K562 (cell line): ENCODE results near the gene ERBB3. TPM values are rescaled to one million over a fixed set of nuclear protein-coding genes. Genes with fewer than 3 reads are reported as not detected.

Source experiments
- ARID3B ChIP-seq: fragments of 250-450 bp; sonication (Bioruptor Pico); IDR thresholded peaks from 2 replicates; pipeline ENCODE4 v1.4.0; 2020; ENCODE audit warnings: borderline replicate concordance
- ARNT ChIP-seq, 2 experiments: fragments of 450-650 bp; IDR thresholded peaks; 2 replicates each; pipeline ENCODE4 v1.6.1; 2016; ENCODE audit warnings: mild to moderate bottlenecking in 1 of 2
- ASH1L ChIP-seq: fragments of 450-650 bp; IDR thresholded peaks from 2 replicates; pipeline ENCODE4 v1.6.1; 2018; ENCODE audit warnings: borderline replicate concordance, mild to moderate bottlenecking, low read depth; ENCODE audit not compliant: partially characterized antibody
- CBFA2T3 ChIP-seq: fragments of 450-650 bp; IDR thresholded peaks from 2 replicates; pipeline ENCODE4 v1.6.1; 2017
- CBX1 ChIP-seq: sonication (generic); IDR thresholded peaks from 2 replicates; pipeline ENCODE4 v1.6.1; 2016; ENCODE audit warnings: antibody characterized with exemption, low read depth, mild to moderate bottlenecking
- CEBPG ChIP-seq, 3 experiments: fragments of 200-800 bp in 1 of 3; sonication (Bioruptor generic) in 1 of 3; sonication (generic) in 1 of 3; formaldehyde crosslinking in 1 of 3; IDR thresholded peaks in 2 of 3; conservative IDR thresholded peaks in 1 of 3; 2 replicates each; pipeline versions ENCODE4 v1.6.1 to v1.8.0; 2016 to 2022; ENCODE audit warnings: missing compliant biosample characterization in 2 of 3, missing genetic modification characterization in 2 of 3, mild to moderate bottlenecking in 1 of 3, missing genetic modification reagents in 1 of 3
- E2F6 ChIP-seq, 2 experiments: IDR thresholded peaks; 2 replicates each; pipeline ENCODE4 v1.6.1; 2011; ENCODE audit warnings: borderline replicate concordance in 1 of 2, control low read depth in 1 of 2, low read depth in 1 of 2, low read length in 1 of 2, mild to moderate bottlenecking in 1 of 2, mixed read lengths in 1 of 2, moderate library complexity in 1 of 2; ENCODE audit not compliant: insufficient read depth in 1 of 2, insufficient read length in 1 of 2, poor library complexity in 1 of 2, severe bottlenecking in 1 of 2; ENCODE audit errors: extremely low read depth in 1 of 2
- EP300 ChIP-seq: IDR thresholded peaks from 2 replicates; pipeline ENCODE4 v1.6.1; 2012; ENCODE audit warnings: low read length, improper control_type of control experiment
- FOXA1 ChIP-seq: fragments of 450-650 bp; IDR thresholded peaks from 2 replicates; pipeline ENCODE4 v1.6.1; 2016; ENCODE audit warnings: mild to moderate bottlenecking, borderline replicate concordance
- HMBOX1 ChIP-seq: sonication (generic); IDR thresholded peaks from 2 replicates; pipeline ENCODE4 v1.6.1; 2016
- KDM2B ChIP-seq: fragments of 250-450 bp; sonication (Bioruptor Pico); IDR thresholded peaks from 2 replicates; pipeline ENCODE4 v1.8.0; 2021; ENCODE audit warnings: mild to moderate bottlenecking, moderate library complexity
- KDM5B ChIP-seq: fragments of 200-600 bp; sonication (generic); IDR thresholded peaks from 2 replicates; pipeline ENCODE4 v1.6.1; 2012; ENCODE audit warnings: low read depth, mild to moderate bottlenecking, moderate library complexity, low read length, control low read depth, inconsistent platforms; ENCODE audit not compliant: insufficient replicate concordance
- KLF16 ChIP-seq: IDR thresholded peaks from 2 replicates; pipeline ENCODE4 v1.6.1; 2016; ENCODE audit warnings: antibody characterized with exemption
- LEF1 ChIP-seq: fragments of 450-650 bp; IDR thresholded peaks from 2 replicates; pipeline ENCODE4 v1.6.1; 2016; ENCODE audit warnings: mild to moderate bottlenecking
- MAZ ChIP-seq, 2 experiments: fragments of 450-650 bp in 1 of 2; sonication (generic) in 1 of 2; formaldehyde crosslinking; IDR thresholded peaks in 1 of 2; conservative IDR thresholded peaks in 1 of 2; 2 replicates each; pipeline versions ENCODE4 v1.4.0 to v1.5.0; 2020; ENCODE audit warnings: mild to moderate bottlenecking in 1 of 2, missing genetic modification reagents in 1 of 2
- NCOA1 ChIP-seq: fragments of 450-650 bp; IDR thresholded peaks from 2 replicates; pipeline ENCODE4 v1.6.1; 2016; ENCODE audit warnings: low read depth
- NCOA4 ChIP-seq: fragments of 450-650 bp; IDR thresholded peaks from 2 replicates; pipeline ENCODE4 v1.6.1; 2018; ENCODE audit warnings: mild to moderate bottlenecking; ENCODE audit not compliant: partially characterized antibody
- NFRKB ChIP-seq: fragments of 450-650 bp; IDR thresholded peaks from 2 replicates; pipeline ENCODE4 v1.6.1; 2016; ENCODE audit warnings: low read depth
- SAFB ChIP-seq: fragments of 200-400 bp; formaldehyde crosslinking; IDR thresholded peaks from 2 replicates; pipeline ENCODE4 v1.6.1; 2017; ENCODE audit warnings: low read depth, low read length, borderline replicate concordance
- TBL1XR1 ChIP-seq, 2 experiments: IDR thresholded peaks; 2 replicates each; pipeline ENCODE4 v1.6.1; 2012; ENCODE audit warnings: improper control_type of control experiment in 2 of 2, low read length in 2 of 2, mild to moderate bottlenecking in 1 of 2
- ZNF445 ChIP-seq: fragments of 250-450 bp; sonication (Bioruptor Pico); IDR thresholded peaks from 2 replicates; pipeline ENCODE4 v1.4.0; 2020; ENCODE audit warnings: low read depth, mild to moderate bottlenecking, moderate library complexity
- ZNF695 ChIP-seq: fragments of 450-650 bp; formaldehyde crosslinking; IDR thresholded peaks from 2 replicates; pipeline ENCODE4 v1.4.0; 2020; ENCODE audit warnings: mild to moderate bottlenecking, moderate library complexity
- polyA plus RNA-seq, 8 experiments: library from polyadenylated mRNA; depleted of rRNA in 4 of 8; stranded (reverse) in 5 of 8; unstranded in 3 of 8; fragments of >200 nt; fragmentation: Nextera tagmentation in 2 of 8; fragmentation: Illumina TruSeq in 1 of 8; extraction: Ambion mirVana in 2 of 8; extraction: Trizol in 1 of 8; gene quantifications; 2 replicates each; pipeline versions ENCODE4 v1.2.1 to v1.2.3, GENCODE V29; 2011 to 2014; ENCODE audit warnings: inconsistent platforms in 1 of 8, missing spikeins in 1 of 8
- total RNA-seq, 7 experiments: library from RNA; depleted of rRNA in 6 of 7; stranded (reverse); fragments of >200 nt in 6 of 7; fragmentation: Illumina TruSeq in 2 of 7; extraction: Trizol in 2 of 7; gene quantifications; 2 replicates each; pipeline versions ENCODE4 v1.2.1 to v1.2.3, GENCODE V29; 2011 to 2021; ENCODE audit warnings: low replicate concordance in 1 of 7
- TF ChIP-seq, protein P1 (sequence below): IDR thresholded peaks from 2 replicates; pipeline ENCODE4 v1.6.1; 2014; ENCODE audit warnings: antibody characterized with exemption

ERBB3 gene
- total and polyA plus RNA-seq, 9 of the 15 experiments (the other 6 are each of a cell fraction or from before 2014, with no cell fraction given): 1.5 to 5.4 (median 3.8) TPM

GRCh38 chr12:56127888-56128669 is 48.1 kb downstream of the ERBB3 start, which contains the start of gene ESYT1 (continued):
- TF ChIP-seq, protein P1, sequence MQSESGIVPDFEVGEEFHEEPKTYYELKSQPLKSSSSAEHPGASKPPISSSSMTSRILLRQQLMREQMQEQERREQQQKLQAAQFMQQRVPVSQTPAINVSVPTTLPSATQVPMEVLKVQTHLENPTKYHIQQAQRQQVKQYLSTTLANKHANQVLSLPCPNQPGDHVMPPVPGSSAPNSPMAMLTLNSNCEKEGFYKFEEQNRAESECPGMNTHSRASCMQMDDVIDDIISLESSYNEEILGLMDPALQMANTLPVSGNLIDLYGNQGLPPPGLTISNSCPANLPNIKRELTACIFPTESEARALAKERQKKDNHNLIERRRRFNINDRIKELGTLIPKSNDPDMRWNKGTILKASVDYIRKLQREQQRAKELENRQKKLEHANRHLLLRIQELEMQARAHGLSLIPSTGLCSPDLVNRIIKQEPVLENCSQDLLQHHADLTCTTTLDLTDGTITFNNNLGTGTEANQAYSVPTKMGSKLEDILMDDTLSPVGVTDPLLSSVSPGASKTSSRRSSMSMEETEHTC: no peak
- 0 out of 4 replicates have a peak, but pooled peaks of 1 of the 2 experiments have one; percentile 11 for TF ChIP-seq ARNT (IDR thresholded peaks at IDR 0.05)
- no peak for TF ChIP-seq ZNF695 (CRISPR knock-in tag)
- TF ChIP-seq ZNF445 (CRISPR knock-in tag): no peak
- TF ChIP-seq NCOA1: no peak
- no peak for TF ChIP-seq KDM2B (CRISPR knock-in tag)
- TF ChIP-seq EP300: no peak; the same call in none of the 2 replicates
- no peak for TF ChIP-seq ARID3B (CRISPR knock-in tag)
- TF ChIP-seq FOXA1: no peak
- peak; percentile 23; the same call in 1 of the 2 replicates for TF ChIP-seq LEF1
- peak; percentile 76 for TF ChIP-seq KDM5B
- TF ChIP-seq CBFA2T3: no peak
- 0 out of 2 replicates have a peak, but pooled peaks have one; percentile 62 for TF ChIP-seq HMBOX1
- no peak for TF ChIP-seq SAFB
- peak; percentile 62 to 73; a peak in 3 of 4 replicates for TF ChIP-seq MAZ (CRISPR knock-in tag; conservative IDR thresholded peaks at IDR 0.05 in 1 of 2, IDR thresholded peaks at IDR 0.05 in 1 of 2)
- TF ChIP-seq CBX1: peak; percentile 37; the same call in 1 of the 2 replicates
- peak; percentile 86 for TF ChIP-seq CEBPG (CRISPR knock-in tag; IDR thresholded peaks at IDR 0.05)
- TF ChIP-seq CEBPG (tag; conservative IDR thresholded peaks at IDR 0.05 in 1 of 2, IDR thresholded peaks at IDR 0.05 in 1 of 2): no peak; a peak in 2 of 4 replicates
- peak; percentile 77 to 95 for TF ChIP-seq E2F6 (IDR thresholded peaks at IDR 0.05; ENCODE audit: borderline replicate concordance in 1 of 2, extremely low read depth in 1 of 2, insufficient read depth in 1 of 2, insufficient read length in 1 of 2, low read depth in 1 of 2, low read length in 1 of 2, poor library complexity in 1 of 2, severe bottlenecking in 1 of 2)
- no peak for TF ChIP-seq ASH1L
- no peak for TF ChIP-seq KLF16
- TF ChIP-seq NCOA4: no peak
- TF ChIP-seq NFRKB: peak; percentile 42; the same call in 1 of the 2 replicates
- peak in 1 of 2 experiments; percentile 11; a peak in 3 of 4 replicates for TF ChIP-seq TBL1XR1 (IDR thresholded peaks at IDR 0.05; ENCODE audit: low read length in 2 of 2)
